GM18951 (cell line): ENCODE measurements around the gene ANKLE1.

ENCODE experiments used
- POLR2A ChIP-seq: IDR thresholded peaks from 4 replicates; pipeline ENCODE4 v1.6.1; 2011; ENCODE audit warnings: mild to moderate bottlenecking; ENCODE audit not compliant: insufficient read length, insufficient read depth; ENCODE audit errors: extremely low read depth
- in situ Hi-C: fragments of 300-500 bp; cut with MboI; formaldehyde crosslinking; loops from one replicate; pipeline ENCODE4 v1.12.0; 2022; ENCODE audit warnings: low sequenced_read_pairs, mixed read lengths, inconsistent platforms; ENCODE audit not compliant: unreplicated experiment

Gene ANKLE1

GRCh38 chr19:17311455-17312188 is 29.9 kb downstream of the ANKLE1 start:
- no peak for TF ChIP-seq POLR2A
- in situ Hi-C loops = no loop called here

- in situ Hi-C loops = no loop called here
- TF ChIP-seq POLR2A = no peak
Observed at GRCh38 chr19:17312189-17313113, 30.8 kb downstream of the ANKLE1 start.

- in situ Hi-C loops = no loop called here
Observed at GRCh38 chr19:17314007-17314593, 32.4 kb downstream of the ANKLE1 start.

GRCh38 chr19:17318966-17319365 is 37.3 kb downstream of the ANKLE1 start:
- in situ Hi-C loops = no loop called here
- no peak for TF ChIP-seq POLR2A

More at GRCh38 chr19:17314007-17314593, 32.4 kb downstream of the ANKLE1 start:
- TF ChIP-seq POLR2A = no peak

- no peak for TF ChIP-seq POLR2A
- in situ Hi-C loops = no loop called here
Observed at GRCh38 chr19:17319473-17320238, 38.0 kb downstream of the ANKLE1 start.

GRCh38 chr19:17320435-17320834 is 38.7 kb downstream of the ANKLE1 start:
- no peak for TF ChIP-seq POLR2A
- in situ Hi-C loops = no loop called here

- in situ Hi-C loops = no loop called here
- no peak for TF ChIP-seq POLR2A
Observed at GRCh38 chr19:17321655-17322489, 40.2 kb downstream of the ANKLE1 start.

GRCh38 chr19:17322854-17323253 is 41.2 kb downstream of the ANKLE1 start:
- in situ Hi-C loops = no loop called here
- no peak for TF ChIP-seq POLR2A

GRCh38 chr19:17323300-17323963 is 41.7 kb downstream of the ANKLE1 start:
- peak; percentile 15 for TF ChIP-seq POLR2A
- in situ Hi-C loops = no loop called here

GRCh38 chr19:17323964-17324332 is 42.2 kb downstream of the ANKLE1 start:
- TF ChIP-seq POLR2A = no peak
- in situ Hi-C loops = no loop called here

- no peak for TF ChIP-seq POLR2A
Observed at GRCh38 chr19:17324357-17325114, 42.8 kb downstream of the ANKLE1 start.

More at GRCh38 chr19:17324357-17325114, 42.8 kb downstream of the ANKLE1 start:
- in situ Hi-C loops = no loop called here
